ENCODE measurements around the gene ADARB2. TPM values are rescaled to one million over a fixed set of nuclear protein-coding genes. Genes with fewer than 3 reads are reported as not detected.

The ADARB2 gene
- total and polyA plus RNA-seq, 10 of the 15 experiments (the other 5 are each of a cell fraction or from before 2014, with no cell fraction given) = 0.02 to 4.1 (median 0.76) TPM

GRCh38 chr10:1658658-1659057 is 78.7 kb downstream of the ADARB2 start:
- intact Hi-C loops (cut with micrococcal nuclease; ENCODE audit: unreplicated experiment) = no loop called here
- Histone ChIP-seq H2AFZ (ENCODE audit: control insufficient read depth, low read depth, low read length) (no peak overlapping the region), H3K4me3 (no peak overlapping the region), H3K36me3 (ENCODE audit: control insufficient read depth in 2 of 2, insufficient read depth in 2 of 2, low read length in 1 of 2) (no peaks in the 10 kb centered on the region), H4K20me1 (ENCODE audit: control insufficient read depth, insufficient read depth) (no peaks in the 10 kb centered on the region), H3K4me1 (ENCODE audit: control insufficient read depth, insufficient read depth, low read length) (peaks cover 15% of the 10 kb centered on the region), H3K79me2 (ENCODE audit: control insufficient read depth, insufficient read depth, low read length) (no peaks in the 10 kb centered on the region), H3K27ac (ENCODE audit: control insufficient read depth, insufficient read depth) (no peak overlapping the region), H3K27me3 (replicated peaks in 1 of 2; ENCODE audit: control insufficient read depth in 2 of 2, insufficient read depth in 2 of 2, low read length in 1 of 2) (no peaks in the 10 kb centered on the region), H3K9ac (ENCODE audit: control insufficient read depth, insufficient read depth, low read length) (no peak overlapping the region), H3K4me2 (ENCODE audit: control insufficient read depth, insufficient read depth) (no peak overlapping the region), H3K9me3 (replicated peaks; ENCODE audit: control insufficient read depth, insufficient read depth, low read length) (no peaks in the 10 kb centered on the region)
- 56% methylated on average over 6 of the region's 6 CpGs for WGBS (ENCODE audit: insufficient coverage, insufficient replicate concordance, low lambda C conversion rate, missing lambda C conversion rate)
- CTCF ChIA-PET = interaction anchor here (1.2 to 1.5 kb wide), 2 partner anchors 79 to 238 kb away, joined by 4 to 7 read pairs; partner anchors contain the start of gene ADARB2
- SMC1A ChIA-PET (ENCODE audit: uncharacterized antibody, unreplicated experiment) = interaction anchor here (1.0 to 1.3 kb wide), 2 partner anchors 10 to 25 kb away, joined by 3 read pairs; no protein-coding TSS in a partner anchor
- POLR2A ChIA-PET = no interaction called here
- in situ Hi-C loops (cut with MboI) = no loop called here
- no TSS peak for BruUV-seq (replicated peaks)
- FAIRE-seq (no peak), DNase-seq (ENCODE audit: low read depth, low spot score) (no peak), ATAC-seq (no peak)
- RAD21 ChIA-PET (ENCODE audit: unreplicated experiment) = interaction anchor here (1.4 kb wide), 1 partner anchor 56 kb away, joined by 3 read pairs; no protein-coding TSS in a partner anchor
- TF ChIP-seq MYB (IDR thresholded peaks at IDR 0.05; ENCODE audit: borderline replicate concordance, low read depth, low read length) = no peak
- TF ChIP-seq ZZZ3 (IDR thresholded peaks at IDR 0.05; ENCODE audit: control insufficient read depth, insufficient read length, low read depth) = no peak
- no peak for TF ChIP-seq SIX5 (IDR thresholded peaks at IDR 0.05; ENCODE audit: low read depth, low read length, severe bottlenecking)
- TF ChIP-seq ELK1 (IDR thresholded peaks at IDR 0.05; ENCODE audit: low read depth, low read length) = no peak
- TF ChIP-seq NR2C1 (IDR thresholded peaks at IDR 0.05) = no peak
- TF ChIP-seq NRF1 (conservative IDR thresholded peaks at IDR 0.05; ENCODE audit: low read depth, low read length) = no peak
- no peak for TF ChIP-seq ZNF384 (IDR thresholded peaks at IDR 0.05; ENCODE audit: borderline replicate concordance, low read depth, low read length)
- TF ChIP-seq PKNOX1 (IDR thresholded peaks at IDR 0.05) = no peak
- TF ChIP-seq NR2C2 (IDR thresholded peaks at IDR 0.05; ENCODE audit: borderline replicate concordance, control insufficient read depth, insufficient read length, low read depth) = no peak
- TF ChIP-seq TARDBP (IDR thresholded peaks at IDR 0.05; ENCODE audit: borderline replicate concordance) = no peak
- no peak for TF ChIP-seq NFYB (IDR thresholded peaks at IDR 0.05; ENCODE audit: insufficient read depth, low read depth, low read length)
- TF ChIP-seq NR2F1 (conservative IDR thresholded peaks at IDR 0.05) = no peak
- TF ChIP-seq ZBTB40 (IDR thresholded peaks at IDR 0.05; ENCODE audit: borderline replicate concordance) = no peak
- no peak for TF ChIP-seq MLLT1 (IDR thresholded peaks at IDR 0.05)
- no peak for TF ChIP-seq EED (IDR thresholded peaks at IDR 0.05; ENCODE audit: low read depth)

Measured in GM12878 (cell line).